SK-N-SH treated with all-trans-retinoic acid at 6 μM for 48 hours (cell line): ENCODE data around the gene ADAM22.

Experiments
- ATAC-seq: fragments of 200-7000 bp; cut with Tn5 transposase; 3 replicates; pipeline ENCODE4 v1.9.1; 2020; ENCODE audit warnings: mild to moderate bottlenecking, moderate library complexity
- ARNTL ChIP-seq: fragments of 450-650 bp; formaldehyde crosslinking; IDR thresholded peaks from 2 replicates; pipeline ENCODE4 v1.5.0; 2020; ENCODE audit warnings: low read depth, mild to moderate bottlenecking, moderate library complexity, borderline replicate concordance
- BACH2 ChIP-seq: fragments of 250-450 bp; sonication (Bioruptor Pico); IDR thresholded peaks from 2 replicates; pipeline ENCODE4 v1.9.0; 2021; ENCODE audit warnings: mild to moderate bottlenecking, borderline replicate concordance
- CSDC2 ChIP-seq: fragments of 250-450 bp; sonication (Bioruptor Pico); IDR thresholded peaks from 2 replicates; pipeline ENCODE4 v1.5.0; 2020; ENCODE audit warnings: mild to moderate bottlenecking, moderate library complexity
- ESRRG ChIP-seq: fragments of 250-450 bp; sonication (Bioruptor Pico); IDR thresholded peaks from 2 replicates; pipeline ENCODE4 v1.6.1; 2021; ENCODE audit warnings: mild to moderate bottlenecking
- GLIS3 ChIP-seq: fragments of 250-450 bp; sonication (Bioruptor Pico); IDR thresholded peaks from 2 replicates; pipeline ENCODE4 v1.5.0; 2020; ENCODE audit warnings: mild to moderate bottlenecking, moderate library complexity
- ISL1 ChIP-seq: fragments of 250-450 bp; sonication (Bioruptor Pico); IDR thresholded peaks from 2 replicates; pipeline ENCODE4 v2.1.2; 2022; ENCODE audit warnings: mild to moderate bottlenecking, moderate library complexity
- OSR1 ChIP-seq: fragments of 250-450 bp; sonication (Bioruptor Pico); IDR thresholded peaks from 2 replicates; pipeline ENCODE4 v1.8.0; 2022; ENCODE audit warnings: moderate library complexity, mild to moderate bottlenecking, inconsistent platforms
- POU6F1 ChIP-seq: fragments of 250-450 bp; sonication (Bioruptor Pico); IDR thresholded peaks from 2 replicates; pipeline ENCODE4 v1.8.0; 2021; ENCODE audit warnings: low read depth, mild to moderate bottlenecking, moderate library complexity, borderline replicate concordance
- PPARA ChIP-seq: fragments of 250-450 bp; sonication (Bioruptor Pico); IDR thresholded peaks from 2 replicates; pipeline ENCODE4 v1.5.0; 2020; ENCODE audit warnings: mild to moderate bottlenecking, borderline replicate concordance
- RARB ChIP-seq: fragments of 250-450 bp; sonication (Bioruptor Pico); IDR thresholded peaks from 2 replicates; pipeline ENCODE4 v1.8.0; 2021; ENCODE audit warnings: mild to moderate bottlenecking, moderate library complexity
- SNAI2 ChIP-seq: fragments of 250-450 bp; sonication (Bioruptor Pico); IDR thresholded peaks from 2 replicates; pipeline ENCODE4 v1.5.0; 2020; ENCODE audit warnings: mild to moderate bottlenecking, moderate library complexity
- TCF4 ChIP-seq: fragments of 250-450 bp; sonication (Bioruptor Pico); IDR thresholded peaks from 2 replicates; pipeline ENCODE4 v1.8.0; 2021; ENCODE audit warnings: mild to moderate bottlenecking, moderate library complexity, borderline replicate concordance
- TOX ChIP-seq: fragments of 250-450 bp; sonication (Bioruptor Pico); IDR thresholded peaks from 2 replicates; pipeline ENCODE4 v1.8.0; 2021; ENCODE audit warnings: mild to moderate bottlenecking, moderate library complexity, borderline replicate concordance
- ZFP30 ChIP-seq: fragments of 450-650 bp; formaldehyde crosslinking; IDR thresholded peaks from 2 replicates; pipeline ENCODE4 v1.5.0; 2022; ENCODE audit warnings: mild to moderate bottlenecking, moderate library complexity
- ZNF565 ChIP-seq: fragments of 450-650 bp; formaldehyde crosslinking; conservative IDR thresholded peaks from 2 replicates; pipeline ENCODE4 v1.5.0; 2020; ENCODE audit warnings: low read depth, mild to moderate bottlenecking, moderate library complexity
- ZNF70 ChIP-seq: fragments of 450-650 bp; formaldehyde crosslinking; IDR thresholded peaks from 2 replicates; pipeline ENCODE4 v1.5.0; 2020; ENCODE audit warnings: mild to moderate bottlenecking, moderate library complexity
- ZNF8 ChIP-seq: fragments of 450-650 bp; formaldehyde crosslinking; IDR thresholded peaks from 2 replicates; pipeline ENCODE4 v1.5.0; 2020; ENCODE audit warnings: mild to moderate bottlenecking, moderate library complexity
- TF ChIP-seq, protein P1 (sequence below): fragments of 250-450 bp; sonication (Bioruptor Pico); IDR thresholded peaks from 2 replicates; pipeline ENCODE4 v1.5.1; 2021; ENCODE audit warnings: mild to moderate bottlenecking, moderate library complexity
- TF ChIP-seq, protein P2 (sequence below): fragments of 250-450 bp; sonication (Bioruptor Pico); IDR thresholded peaks from 2 replicates; pipeline ENCODE4 v1.8.0; 2020; ENCODE audit warnings: mild to moderate bottlenecking, moderate library complexity, borderline replicate concordance
- TF ChIP-seq, protein P3 (sequence below): fragments of 250-450 bp; sonication (Bioruptor Pico); IDR thresholded peaks from 2 replicates; pipeline ENCODE4 v1.5.0; 2020; ENCODE audit warnings: mild to moderate bottlenecking, moderate library complexity
- TF ChIP-seq, protein P4 (sequence below): fragments of 250-450 bp; sonication (Bioruptor Pico); IDR thresholded peaks from 2 replicates; pipeline ENCODE4 v1.5.1; 2020; ENCODE audit warnings: low read depth, mild to moderate bottlenecking, moderate library complexity

ADAM22 gene

DNA sequence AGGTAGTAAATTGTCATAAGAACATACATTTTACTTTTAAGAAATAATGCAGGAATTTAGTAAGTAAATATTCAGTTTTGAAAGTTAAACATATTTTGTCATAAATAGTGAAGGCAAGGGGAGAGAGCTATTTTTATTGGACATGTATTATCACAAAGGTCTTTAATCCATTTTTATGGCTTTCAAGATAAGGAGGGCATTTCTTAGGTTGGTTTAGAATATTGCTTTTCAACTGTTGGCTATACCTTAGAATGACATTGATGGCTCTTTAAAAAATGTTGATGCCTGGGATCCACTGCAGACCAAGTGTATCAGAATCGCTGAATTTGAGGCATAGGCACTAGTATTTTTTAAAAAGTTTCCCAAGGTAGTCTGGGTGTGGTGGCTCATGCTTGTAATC lies 34.0 kb downstream of the ADAM22 start (continued):
- TF ChIP-seq OSR1, result no peak
- TF ChIP-seq BACH2, result no peak
- TF ChIP-seq ZNF565 (CRISPR knock-in tag), result no peak
- TF ChIP-seq RARB (CRISPR knock-in tag), result no peak
- TF ChIP-seq SNAI2, result no peak
- TF ChIP-seq, all 23 proteins: peak for 0

DNA sequence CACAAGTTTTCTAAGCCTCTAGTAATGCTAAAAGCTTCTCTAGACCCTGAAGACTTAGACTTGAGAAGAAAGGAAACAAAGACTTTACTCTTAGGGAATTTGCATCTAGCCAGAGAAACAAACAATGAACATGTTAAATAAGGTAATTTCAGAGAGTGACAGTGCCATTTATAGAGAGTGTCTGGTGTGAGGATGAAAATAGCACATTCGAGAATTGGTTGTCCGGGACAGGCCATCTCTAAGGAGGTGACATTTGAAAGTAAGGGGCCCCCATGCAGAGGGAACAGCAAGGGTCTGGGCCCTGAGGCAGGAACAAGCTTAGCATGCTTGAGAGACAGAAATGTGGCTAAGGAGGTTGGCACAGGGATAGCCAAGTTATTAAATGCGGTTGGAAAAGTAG lies 48.1 kb downstream of the ADAM22 start:
- TF ChIP-seq, protein P1, sequence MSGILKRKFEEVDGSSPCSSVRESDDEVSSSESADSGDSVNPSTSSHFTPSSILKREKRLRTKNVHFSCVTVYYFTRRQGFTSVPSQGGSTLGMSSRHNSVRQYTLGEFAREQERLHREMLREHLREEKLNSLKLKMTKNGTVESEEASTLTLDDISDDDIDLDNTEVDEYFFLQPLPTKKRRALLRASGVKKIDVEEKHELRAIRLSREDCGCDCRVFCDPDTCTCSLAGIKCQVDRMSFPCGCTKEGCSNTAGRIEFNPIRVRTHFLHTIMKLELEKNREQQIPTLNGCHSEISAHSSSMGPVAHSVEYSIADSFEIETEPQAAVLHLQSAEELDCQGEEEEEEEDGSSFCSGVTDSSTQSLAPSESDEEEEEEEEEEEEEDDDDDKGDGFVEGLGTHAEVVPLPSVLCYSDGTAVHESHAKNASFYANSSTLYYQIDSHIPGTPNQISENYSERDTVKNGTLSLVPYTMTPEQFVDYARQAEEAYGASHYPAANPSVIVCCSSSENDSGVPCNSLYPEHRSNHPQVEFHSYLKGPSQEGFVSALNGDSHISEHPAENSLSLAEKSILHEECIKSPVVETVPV, result no peak
- TF ChIP-seq, all 23 proteins: peak for 0
- no peak for ATAC-seq

- ATAC-seq, result no peak
Observed at GRCh38 chr7:87984088-87984487, 50.0 kb downstream of the ADAM22 start.

GRCh38 chr7:87993269-87993668 lies 59.2 kb downstream of the ADAM22 start:
- ATAC-seq, result no peak
- TF ChIP-seq ZNF70, result no peak
- no peak for TF ChIP-seq ZNF565 (CRISPR knock-in tag)
- TF ChIP-seq ARNTL (CRISPR knock-in tag), result no peak
- TF ChIP-seq PPARA (CRISPR knock-in tag), result no peak
- no peak for TF ChIP-seq CSDC2 (CRISPR knock-in tag)
- TF ChIP-seq, protein P2, sequence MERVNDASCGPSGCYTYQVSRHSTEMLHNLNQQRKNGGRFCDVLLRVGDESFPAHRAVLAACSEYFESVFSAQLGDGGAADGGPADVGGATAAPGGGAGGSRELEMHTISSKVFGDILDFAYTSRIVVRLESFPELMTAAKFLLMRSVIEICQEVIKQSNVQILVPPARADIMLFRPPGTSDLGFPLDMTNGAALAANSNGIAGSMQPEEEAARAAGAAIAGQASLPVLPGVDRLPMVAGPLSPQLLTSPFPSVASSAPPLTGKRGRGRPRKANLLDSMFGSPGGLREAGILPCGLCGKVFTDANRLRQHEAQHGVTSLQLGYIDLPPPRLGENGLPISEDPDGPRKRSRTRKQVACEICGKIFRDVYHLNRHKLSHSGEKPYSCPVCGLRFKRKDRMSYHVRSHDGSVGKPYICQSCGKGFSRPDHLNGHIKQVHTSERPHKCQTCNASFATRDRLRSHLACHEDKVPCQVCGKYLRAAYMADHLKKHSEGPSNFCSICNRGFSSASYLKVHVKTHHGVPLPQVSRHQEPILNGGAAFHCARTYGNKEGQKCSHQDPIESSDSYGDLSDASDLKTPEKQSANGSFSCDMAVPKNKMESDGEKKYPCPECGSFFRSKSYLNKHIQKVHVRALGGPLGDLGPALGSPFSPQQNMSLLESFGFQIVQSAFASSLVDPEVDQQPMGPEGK (CRISPR knock-in tag), result no peak
- TF ChIP-seq TCF4 (CRISPR knock-in tag), result no peak
- TF ChIP-seq, all 23 proteins: peak for 0

More at GRCh38 chr7:87984088-87984487, 50.0 kb downstream of the ADAM22 start:
- TF ChIP-seq TCF4 (CRISPR knock-in tag) (no peak), ISL1 (CRISPR knock-in tag) (no peak), ARNTL (CRISPR knock-in tag) (no peak), OSR1 (no peak), POU6F1 (CRISPR knock-in tag) (no peak), ZFP30 (CRISPR knock-in tag) (no peak), BACH2 (no peak), CSDC2 (CRISPR knock-in tag) (no peak), ESRRG (CRISPR knock-in tag) (no peak), ZNF70 (no peak), GLIS3 (CRISPR knock-in tag) (no peak), ZNF8 (CRISPR knock-in tag) (no peak), TOX (CRISPR knock-in tag) (no peak)
- TF ChIP-seq, protein P1, result no peak
- TF ChIP-seq, all 23 proteins: peak for 0

- no peak for ATAC-seq
- TF ChIP-seq, protein P2 (CRISPR knock-in tag), result no peak
- TF ChIP-seq PPARA (CRISPR knock-in tag) (no peak), POU6F1 (CRISPR knock-in tag) (no peak)
- TF ChIP-seq, protein P3, sequence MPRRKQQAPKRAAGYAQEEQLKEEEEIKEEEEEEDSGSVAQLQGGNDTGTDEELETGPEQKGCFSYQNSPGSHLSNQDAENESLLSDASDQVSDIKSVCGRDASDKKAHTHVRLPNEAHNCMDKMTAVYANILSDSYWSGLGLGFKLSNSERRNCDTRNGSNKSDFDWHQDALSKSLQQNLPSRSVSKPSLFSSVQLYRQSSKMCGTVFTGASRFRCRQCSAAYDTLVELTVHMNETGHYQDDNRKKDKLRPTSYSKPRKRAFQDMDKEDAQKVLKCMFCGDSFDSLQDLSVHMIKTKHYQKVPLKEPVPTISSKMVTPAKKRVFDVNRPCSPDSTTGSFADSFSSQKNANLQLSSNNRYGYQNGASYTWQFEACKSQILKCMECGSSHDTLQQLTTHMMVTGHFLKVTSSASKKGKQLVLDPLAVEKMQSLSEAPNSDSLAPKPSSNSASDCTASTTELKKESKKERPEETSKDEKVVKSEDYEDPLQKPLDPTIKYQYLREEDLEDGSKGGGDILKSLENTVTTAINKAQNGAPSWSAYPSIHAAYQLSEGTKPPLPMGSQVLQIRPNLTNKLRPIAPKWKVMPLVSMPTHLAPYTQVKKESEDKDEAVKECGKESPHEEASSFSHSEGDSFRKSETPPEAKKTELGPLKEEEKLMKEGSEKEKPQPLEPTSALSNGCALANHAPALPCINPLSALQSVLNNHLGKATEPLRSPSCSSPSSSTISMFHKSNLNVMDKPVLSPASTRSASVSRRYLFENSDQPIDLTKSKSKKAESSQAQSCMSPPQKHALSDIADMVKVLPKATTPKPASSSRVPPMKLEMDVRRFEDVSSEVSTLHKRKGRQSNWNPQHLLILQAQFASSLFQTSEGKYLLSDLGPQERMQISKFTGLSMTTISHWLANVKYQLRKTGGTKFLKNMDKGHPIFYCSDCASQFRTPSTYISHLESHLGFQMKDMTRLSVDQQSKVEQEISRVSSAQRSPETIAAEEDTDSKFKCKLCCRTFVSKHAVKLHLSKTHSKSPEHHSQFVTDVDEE, result no peak
- TF ChIP-seq, protein P4, sequence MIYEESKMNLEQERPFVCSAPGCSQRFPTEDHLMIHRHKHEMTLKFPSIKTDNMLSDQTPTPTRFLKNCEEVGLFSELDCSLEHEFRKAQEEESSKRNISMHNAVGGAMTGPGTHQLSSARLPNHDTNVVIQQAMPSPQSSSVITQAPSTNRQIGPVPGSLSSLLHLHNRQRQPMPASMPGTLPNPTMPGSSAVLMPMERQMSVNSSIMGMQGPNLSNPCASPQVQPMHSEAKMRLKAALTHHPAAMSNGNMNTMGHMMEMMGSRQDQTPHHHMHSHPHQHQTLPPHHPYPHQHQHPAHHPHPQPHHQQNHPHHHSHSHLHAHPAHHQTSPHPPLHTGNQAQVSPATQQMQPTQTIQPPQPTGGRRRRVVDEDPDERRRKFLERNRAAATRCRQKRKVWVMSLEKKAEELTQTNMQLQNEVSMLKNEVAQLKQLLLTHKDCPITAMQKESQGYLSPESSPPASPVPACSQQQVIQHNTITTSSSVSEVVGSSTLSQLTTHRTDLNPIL, result no peak
Observed at GRCh38 chr7:87999261-87999660, 65.2 kb downstream of the ADAM22 start.
